Coronary artery (tissue), 2 donors: Measurements from ENCODE around the gene TSPAN11.
A peak's percentile ranks its signal among the peaks of the same experiment; 100 is the strongest.

ENCODE experiments used
- DNase-seq: peaks from one replicate; pipeline ENCODE4 v3.0.0-alpha.2; 2017; ENCODE audit warnings: low spot score
- H3K27ac ChIP-seq, 2 donors: fragments of 200-600 bp; sonication (generic); one replicate each; pipeline ENCODE4 v1.5.1; 2016 to 2019
- H3K4me3 ChIP-seq: fragments of 200-600 bp; sonication (generic); 2 replicates; pipeline ENCODE4 v1.5.1; 2016; ENCODE audit warnings: mild to moderate bottlenecking, moderate library complexity
- CTCF ChIP-seq: fragments of 200-600 bp; sonication (generic); IDR thresholded peaks from one replicate; pipeline ENCODE4 v1.5.1; 2019; ENCODE audit warnings: antibody characterized with exemption

The TSPAN11 gene

GRCh38 chr12:30928356-30929244, 2.1 kb downstream of the TSPAN11 start:
- no peak for TF ChIP-seq CTCF
- DNase-seq, result peak; percentile 55
- no peak overlapping the region for H3K27ac ChIP-seq
- no peak overlapping the region for H3K4me3 ChIP-seq

- DNase-seq, result peak; percentile 58
- Histone ChIP-seq H3K4me3 (no peak overlapping the region), H3K27ac (peak overlapping the region in 1 of 2 donors; percentile 22)
- no peak for TF ChIP-seq CTCF
Measured at GRCh38 chr12:30930238-30930637, 3.7 kb downstream of the TSPAN11 start.

- DNase-seq, result peak; percentile 40
- no peak for TF ChIP-seq CTCF
- Histone ChIP-seq H3K4me3 (no peak overlapping the region), H3K27ac (peak overlapping the region in 1 of 2 donors; percentile 22)
Measured at GRCh38 chr12:30930641-30931040, 4.1 kb downstream of the TSPAN11 start.

GRCh38 chr12:30932881-30933280, 6.3 kb downstream of the TSPAN11 start:
- peak; percentile 5 for DNase-seq

GRCh38 chr12:30934811-30935210, 8.3 kb downstream of the TSPAN11 start:
- peak; percentile 49 for DNase-seq

More at GRCh38 chr12:30932881-30933280, 6.3 kb downstream of the TSPAN11 start:
- Histone ChIP-seq H3K4me3 (no peak overlapping the region), H3K27ac (no peak overlapping the region)
- TF ChIP-seq CTCF, result no peak

GRCh38 chr12:30936036-30936435, 9.5 kb downstream of the TSPAN11 start:
- no peak for DNase-seq
- Histone ChIP-seq H3K4me3 (no peak overlapping the region), H3K27ac (no peak overlapping the region)
- TF ChIP-seq CTCF, result no peak

More at GRCh38 chr12:30934811-30935210, 8.3 kb downstream of the TSPAN11 start:
- Histone ChIP-seq H3K4me3 (no peak overlapping the region), H3K27ac (no peak overlapping the region)
- no peak for TF ChIP-seq CTCF

- Histone ChIP-seq H3K27ac (no peak overlapping the region), H3K4me3 (no peak overlapping the region)
- TF ChIP-seq CTCF, result no peak
- peak; percentile 63 for DNase-seq
Measured at GRCh38 chr12:30939234-30939633, 12.7 kb downstream of the TSPAN11 start.
